Stimulated activated CD4-positive, alpha-beta T cell treated with anti-CD3 and anti-CD28 coated beads, TNF-alpha, amount 100 ng/mL, for 1 hour (primary cell): ENCODE measurements around the gene ZFYVE1.
"Not testable (repeated sequence)": the region's sequence is repeated elsewhere in the genome, so short reads cannot be mapped to it uniquely, and the experiment has no call there.

Experiments used
- DNase-seq, 3 donors: peaks; one replicate each; pipeline ENCODE4 v3.0.0-alpha.2; 2020; ENCODE audit warnings: low read depth in 3 of 3, low spot score in 1 of 3

Gene ZFYVE1

DNA sequence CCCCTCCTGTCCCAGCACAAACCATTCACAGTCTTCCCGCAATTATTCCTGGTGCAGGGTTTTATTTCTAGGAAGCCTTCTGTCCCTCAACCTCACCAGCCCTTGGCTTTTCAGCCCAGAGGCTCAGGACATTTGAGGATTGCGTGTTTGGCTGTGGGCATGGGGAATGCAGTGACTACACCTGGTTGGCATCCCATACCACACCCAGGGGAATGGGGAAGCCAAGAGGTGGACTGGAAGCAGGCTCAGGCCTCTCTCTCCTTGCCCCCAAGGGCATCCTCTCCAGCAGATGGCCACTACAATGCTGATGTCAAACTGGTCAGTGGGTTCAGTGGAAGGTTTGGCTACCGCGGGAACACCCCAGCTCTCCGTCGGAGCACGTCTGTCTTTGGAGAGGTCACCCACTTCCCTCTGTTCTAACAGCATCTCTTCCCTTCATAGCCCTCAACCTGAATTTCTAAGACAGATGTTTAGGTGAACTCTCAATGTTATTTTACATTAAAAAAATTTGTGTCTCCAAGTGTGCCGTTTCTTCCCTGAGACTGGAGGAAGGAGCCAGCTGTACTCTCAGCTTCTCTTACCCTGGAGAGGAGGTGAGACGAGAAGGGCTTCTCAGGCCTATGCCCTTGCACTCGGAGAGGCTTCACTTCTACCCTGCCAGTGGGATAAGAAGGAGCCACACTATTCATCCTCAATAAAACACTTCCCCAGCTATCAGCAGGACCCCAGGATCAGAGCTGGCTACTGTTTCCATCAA lies 65.1 kb downstream of the ZFYVE1 start:
- no peak for DNase-seq

DNA sequence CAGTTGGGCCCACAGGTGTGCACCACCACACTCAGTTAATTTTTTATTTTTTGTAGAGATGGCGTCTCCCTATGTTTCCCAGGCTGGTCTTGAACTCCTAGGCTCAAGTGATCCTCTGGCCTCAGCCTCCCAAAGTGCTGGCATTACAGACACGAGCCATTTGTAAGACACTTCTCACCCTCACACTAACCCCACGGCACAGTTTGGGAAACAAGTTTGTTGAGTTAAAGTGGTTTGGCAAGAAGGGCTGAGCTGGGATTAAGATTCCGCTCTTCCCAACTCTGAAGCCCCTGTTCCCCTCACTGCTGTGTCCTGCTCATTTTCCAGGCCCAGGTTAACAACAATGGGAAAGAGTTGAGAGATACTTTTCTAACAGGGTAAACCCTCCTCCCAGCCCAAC lies 65.9 kb downstream of the ZFYVE1 start:
- DNase-seq = not testable (repeated sequence)

DNA sequence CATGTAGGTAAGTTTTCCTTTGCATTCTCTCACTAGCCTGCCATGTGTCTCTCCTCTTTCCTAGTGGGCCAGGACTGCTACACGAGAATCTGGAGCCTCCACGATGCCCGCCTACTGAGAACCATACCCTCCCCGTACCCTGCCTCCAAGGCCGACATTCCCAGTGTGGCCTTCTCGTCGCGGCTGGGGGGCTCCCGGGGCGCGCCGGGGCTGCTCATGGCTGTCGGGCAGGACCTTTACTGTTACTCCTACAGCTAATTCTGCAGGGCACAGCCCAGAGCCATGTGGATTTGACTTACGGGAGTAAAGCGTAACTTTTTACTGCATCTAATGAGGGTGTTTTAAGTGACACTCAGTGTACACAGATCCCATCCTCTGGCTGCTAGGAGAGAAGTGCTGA lies 68.4 kb downstream of the ZFYVE1 start:
- DNase-seq = no peak

DNA sequence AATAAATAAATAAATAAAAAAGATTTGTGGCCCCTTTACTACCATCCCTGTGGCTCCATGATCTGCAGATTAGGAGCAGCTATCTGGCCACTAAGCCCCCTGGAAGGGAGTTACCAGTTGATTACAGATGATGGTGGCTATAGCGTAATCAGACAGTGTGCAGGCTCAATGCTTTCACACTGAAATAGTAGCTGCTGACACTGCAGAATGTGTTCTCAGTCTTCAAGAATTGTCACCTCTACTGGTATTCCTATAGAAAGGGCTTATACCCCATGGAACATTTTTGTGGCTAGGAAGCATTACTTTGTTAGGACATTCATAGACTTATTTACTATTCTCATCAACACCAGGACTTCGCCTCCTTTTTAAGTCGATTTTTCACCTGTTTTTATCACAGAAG lies 69.7 kb downstream of the ZFYVE1 start:
- DNase-seq = no peak

DNA sequence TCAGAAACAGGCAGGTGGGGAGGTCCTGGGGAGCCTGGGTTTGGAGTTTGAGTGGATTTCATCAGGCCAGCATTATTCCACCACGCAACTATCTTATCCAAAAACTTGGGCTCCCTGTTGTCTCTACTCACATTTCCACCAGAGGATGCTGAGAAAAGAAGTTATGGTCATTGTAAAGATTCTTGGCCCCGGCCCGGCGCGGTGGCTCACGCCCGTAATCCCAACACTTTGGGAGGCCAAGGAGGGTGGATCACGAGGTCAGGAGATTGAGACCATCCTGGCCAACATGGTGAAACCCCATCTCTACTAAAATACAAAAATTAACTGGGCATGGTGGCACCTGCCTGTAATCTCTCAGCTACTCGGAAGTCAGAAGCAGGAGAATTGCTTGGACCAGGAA lies 70.2 kb downstream of the ZFYVE1 start:
- not testable (repeated sequence) for DNase-seq

DNA sequence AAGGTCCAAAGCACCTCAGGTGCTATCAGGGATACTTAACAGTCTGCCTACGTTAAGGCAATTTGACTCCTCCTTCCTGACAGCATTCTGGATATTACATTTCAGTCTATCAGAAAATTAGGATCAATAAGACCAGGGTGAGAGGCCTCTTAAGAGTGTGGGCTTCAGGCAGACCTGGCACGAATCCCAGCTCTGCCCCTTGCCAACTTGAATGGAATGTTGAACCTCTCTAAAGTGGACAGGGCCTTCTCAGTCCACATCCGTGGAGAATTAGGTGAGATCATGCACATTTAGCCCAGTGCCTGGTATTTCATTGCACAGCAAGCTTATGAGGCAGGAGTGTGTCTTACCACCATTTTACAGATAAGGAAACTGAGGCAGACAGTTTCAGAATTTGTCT lies 74.7 kb downstream of the ZFYVE1 start:
- no peak for DNase-seq

DNA sequence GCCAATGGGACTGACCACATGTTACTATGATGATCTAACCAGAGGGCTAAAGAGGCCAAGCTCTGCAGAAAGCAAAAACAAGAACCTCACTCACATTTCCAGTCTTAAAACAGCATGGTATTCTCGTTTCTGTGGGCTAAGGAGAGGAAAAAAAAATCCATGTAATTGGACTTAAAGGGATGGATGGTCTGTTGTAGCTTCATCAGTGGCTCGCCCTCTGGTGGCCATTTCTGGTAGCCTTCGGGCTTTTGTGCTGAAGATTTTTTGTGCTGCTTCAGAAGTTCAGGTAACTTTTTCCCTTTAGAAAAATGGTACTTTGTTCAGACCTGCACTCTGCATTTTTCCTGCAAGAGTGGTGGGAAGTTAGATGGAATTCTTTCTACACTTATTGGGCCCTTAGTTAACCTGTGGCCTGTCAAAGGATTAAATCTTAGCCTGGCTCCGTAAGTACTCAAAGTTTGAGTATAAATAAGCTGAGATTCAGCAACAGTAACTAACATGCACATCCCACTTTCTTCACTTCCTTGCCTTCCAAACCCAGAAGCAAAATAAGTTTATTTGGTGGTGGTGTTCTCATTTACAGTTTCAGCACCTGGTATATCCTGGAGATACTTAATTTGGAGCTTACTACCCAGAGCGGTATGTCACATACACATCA lies 78.3 kb downstream of the ZFYVE1 start:
- DNase-seq = peak in 2 of 3 donors; percentile 19 to 50

DNA sequence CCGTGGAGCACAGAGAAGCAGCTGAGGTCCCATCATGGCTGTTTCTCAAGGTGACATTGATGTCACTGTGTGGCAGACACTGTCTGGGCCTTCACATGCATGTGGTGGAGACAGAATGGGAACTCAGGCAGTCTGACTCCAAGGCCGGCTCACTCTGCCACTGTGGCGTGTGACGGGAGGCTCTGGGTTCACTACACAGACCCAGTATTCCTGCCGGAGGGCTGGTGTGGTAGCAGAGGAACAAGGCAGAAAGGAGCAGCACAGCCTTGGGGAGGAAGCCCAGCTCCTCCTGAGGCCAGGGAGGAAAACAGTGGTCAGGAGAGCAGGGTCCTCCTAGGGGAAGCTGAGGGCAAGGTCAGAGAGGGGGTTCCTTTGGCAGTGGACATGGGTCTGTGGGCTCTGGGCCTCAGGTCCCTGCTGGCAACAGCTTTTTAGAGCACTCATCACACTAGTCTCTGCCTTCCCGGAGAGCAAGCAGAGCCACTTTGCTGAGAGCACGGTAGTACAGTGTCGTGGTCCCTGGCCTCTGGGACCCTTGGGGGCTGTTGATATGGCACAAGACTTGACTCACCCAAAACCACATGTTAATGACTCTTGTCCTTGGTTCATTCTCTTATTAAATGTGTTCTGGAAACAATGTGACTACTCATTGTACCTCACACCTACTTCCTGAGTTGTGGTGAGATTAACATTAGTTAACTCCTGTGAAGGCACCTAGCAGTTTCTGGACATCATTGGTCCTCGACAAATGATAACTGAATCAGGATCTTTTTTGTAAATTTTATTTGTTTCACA lies 79.3 kb downstream of the ZFYVE1 start:
- no peak for DNase-seq

DNA sequence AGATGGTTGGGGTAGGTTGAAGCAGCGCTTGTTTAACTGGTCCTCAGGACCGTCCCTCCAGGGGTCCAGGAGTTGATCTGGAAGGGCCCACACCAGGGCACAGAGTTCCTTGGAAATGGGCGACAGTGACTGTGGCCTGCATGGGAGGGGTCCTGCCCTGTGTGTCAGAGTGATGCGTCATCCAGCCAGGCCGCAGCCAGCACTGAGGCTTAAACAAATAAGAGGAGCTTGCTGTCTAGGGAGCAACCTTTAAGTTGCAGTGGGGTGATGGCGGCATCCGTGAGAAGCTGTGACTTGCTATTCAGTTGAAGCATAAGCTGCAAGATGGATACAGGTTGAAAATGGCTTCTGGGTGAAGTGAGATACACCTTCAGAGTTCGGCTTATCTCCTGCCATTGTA lies 80.4 kb downstream of the ZFYVE1 start:
- DNase-seq = no peak

DNA sequence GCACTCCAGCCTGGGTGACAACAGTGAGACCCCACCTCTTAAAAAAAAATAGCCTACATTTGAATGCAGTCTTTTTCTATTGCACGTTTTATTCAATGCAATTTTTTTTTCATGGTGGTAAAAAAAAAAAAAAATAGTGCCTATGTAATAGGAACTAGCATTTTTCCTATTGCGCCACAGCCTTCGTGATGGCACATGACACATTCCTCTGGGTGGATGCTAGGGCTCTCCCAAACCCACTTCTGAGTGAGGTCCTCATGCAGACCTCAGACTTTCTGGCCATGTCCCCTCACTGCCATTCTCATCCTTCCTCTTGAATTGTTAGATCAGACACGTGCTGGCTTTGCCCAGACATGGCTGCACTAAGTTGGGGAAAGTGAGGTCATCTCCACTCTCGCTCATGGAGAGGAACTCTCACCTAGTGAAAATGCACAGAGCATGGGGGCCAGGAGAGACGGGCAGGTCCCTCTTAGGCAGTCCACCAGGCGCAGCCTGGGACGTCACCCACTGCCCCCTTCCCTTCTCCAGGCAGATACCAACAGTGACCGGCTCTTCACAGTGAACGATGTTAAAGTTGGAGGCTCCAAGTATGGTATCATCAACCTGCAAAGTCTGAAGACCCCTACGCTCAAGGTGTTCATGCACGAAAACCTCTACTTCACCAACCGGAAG lies 81.4 kb downstream of the ZFYVE1 start:
- DNase-seq = no peak

DNA sequence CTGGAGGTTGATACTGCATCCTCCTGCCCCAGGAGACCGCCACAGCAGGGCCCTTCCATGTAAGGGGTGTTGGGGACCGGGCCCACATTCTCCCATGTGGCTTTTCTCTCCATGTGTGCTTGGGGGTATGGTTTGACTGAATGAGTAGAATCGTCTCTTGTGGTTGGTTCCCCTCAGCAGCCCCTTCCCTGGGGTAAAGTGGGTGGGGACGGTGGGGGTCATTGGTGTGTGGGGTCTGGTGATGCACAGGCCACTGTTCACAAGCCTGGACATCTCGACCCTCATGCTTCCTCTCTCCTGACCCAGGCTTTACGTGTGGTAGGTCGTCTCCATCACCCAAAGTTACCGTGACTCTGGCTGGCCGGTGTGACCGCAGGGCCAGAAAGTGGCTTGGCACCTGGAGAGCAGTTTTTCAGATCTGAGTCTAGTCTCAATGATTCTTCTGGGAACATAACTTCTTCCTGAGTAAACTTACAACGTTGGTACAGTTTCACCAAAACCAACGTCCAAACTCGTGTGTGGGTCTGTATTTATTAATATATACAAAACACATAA lies 83.0 kb downstream of the ZFYVE1 start:
- no peak for DNase-seq

DNA sequence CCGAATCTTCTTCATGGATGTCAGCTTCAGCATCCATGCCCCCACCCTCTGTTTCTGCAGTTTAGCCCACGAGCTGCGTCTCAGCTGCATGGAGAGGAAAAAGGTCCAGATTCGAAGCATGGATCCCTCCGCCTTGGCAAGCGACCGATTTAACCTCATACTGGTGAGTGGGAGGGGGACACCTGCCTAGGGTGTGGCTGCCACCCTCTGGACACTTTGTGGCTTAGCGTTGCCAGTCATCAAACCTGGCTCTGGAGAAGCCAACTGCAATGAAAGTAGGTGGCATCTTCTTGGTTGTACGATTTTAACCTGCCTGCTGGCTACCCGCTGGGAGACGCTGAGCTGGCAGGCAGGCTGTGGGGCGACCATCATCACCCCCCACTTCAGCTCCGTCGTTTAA lies 84.0 kb downstream of the ZFYVE1 start:
- DNase-seq = no peak

DNA sequence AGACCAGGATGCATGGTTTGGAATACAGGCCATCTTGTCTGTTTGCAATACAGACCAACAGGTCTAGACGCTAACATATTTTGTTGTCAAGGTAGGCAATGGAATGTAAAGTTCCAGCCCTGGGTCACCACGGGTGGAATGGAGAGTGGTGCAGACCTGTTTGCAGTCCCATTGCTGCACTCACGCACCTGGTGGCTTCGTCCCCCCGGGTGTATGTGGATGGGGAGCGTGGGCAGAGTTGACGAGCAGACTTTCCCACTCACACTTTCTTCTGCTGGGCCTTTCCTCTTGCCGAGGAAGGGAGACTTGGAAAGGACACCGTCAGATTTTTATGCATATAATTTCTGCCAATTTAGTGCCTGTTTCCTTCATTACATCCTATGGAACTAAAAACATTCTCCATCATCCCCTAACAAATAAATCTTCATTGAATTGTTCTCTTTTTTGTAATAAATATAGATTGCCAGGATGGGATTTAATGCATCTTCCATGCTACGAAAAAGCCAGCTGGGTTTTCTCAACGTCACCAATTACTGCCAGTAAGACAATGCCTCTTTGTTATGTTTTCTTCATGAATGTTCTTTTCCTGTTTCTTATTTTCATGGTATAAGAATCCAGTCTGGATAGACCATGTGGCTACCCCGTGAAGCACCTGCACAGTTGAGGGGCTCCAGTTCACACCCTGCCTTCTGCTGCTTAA lies 85.5 kb downstream of the ZFYVE1 start:
- no peak for DNase-seq

DNA sequence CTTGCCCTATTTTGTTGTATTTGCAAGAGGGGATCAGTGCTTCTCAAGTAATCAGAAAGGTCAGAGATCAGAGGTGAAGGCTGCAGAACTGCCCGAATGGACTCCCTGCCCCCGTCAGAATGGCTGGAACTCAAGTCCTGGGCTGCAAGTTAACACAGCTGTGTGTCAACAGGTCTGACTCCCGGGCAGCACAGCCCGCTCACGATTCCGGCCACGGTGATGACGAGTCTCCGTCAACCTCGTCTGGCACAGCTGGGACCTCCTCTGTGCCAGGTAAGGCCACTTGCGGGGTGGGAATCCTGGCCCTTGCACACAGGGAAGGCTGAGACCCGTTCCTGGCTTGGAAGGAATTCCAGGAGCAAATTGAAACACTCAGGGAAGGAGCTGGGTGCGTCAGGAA lies 87.3 kb downstream of the ZFYVE1 start:
- DNase-seq = no peak

DNA sequence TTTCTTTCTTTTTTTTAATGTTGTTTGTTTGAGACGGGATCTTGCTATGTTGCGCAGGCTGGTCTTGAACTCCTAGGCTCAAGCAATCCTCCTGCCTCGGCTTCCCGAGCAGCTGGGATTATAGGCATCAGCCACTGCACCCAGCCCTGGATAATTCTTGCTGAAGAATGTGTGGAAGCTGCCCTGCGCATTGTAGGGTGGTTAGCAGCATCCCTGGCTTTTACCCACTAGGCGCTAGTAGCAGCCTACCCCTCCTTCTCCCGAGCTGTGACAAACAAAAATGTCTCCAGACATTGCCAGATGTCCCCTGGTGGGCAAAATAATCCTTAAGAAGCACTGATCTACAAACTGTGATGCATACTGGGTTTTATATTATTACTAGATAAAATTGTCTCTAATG lies 94.0 kb downstream of the ZFYVE1 start:
- no peak for DNase-seq

DNA sequence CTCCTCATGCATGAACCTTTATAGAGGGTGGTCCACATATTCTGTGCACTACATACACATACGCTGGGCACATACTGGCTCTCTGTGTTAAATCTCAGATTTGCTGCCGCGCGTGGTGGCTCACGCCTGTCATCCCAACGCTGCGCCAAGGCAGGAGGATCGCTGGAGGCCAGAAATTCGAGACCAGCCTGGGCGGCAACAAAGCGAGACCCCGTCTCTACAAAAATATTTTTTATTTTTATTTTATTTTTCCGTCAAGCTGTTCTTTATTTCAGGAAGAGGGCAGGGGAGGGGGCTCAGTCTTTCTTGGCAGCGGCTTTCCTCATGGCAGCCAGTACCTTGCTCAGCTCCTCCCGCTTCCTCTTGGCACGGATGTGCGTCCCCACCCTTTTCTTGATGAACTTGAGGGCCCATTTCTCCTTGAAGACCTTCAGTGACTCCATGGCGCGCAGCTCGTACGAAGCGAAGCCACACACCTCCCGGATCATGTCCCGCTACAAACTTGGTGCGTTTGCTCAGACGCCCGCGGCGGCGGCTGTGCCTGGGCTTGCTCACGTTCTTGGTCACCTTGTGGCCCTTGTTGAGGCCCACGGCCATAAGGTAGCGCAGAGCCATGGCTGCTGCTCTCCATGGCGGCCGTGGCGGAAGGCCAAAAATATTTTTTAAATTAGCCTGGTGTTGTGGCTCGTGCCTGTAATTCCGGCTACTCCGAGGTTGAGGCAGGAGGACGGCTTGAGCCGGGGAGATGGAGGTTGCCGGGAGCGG lies 97.4 kb downstream of the ZFYVE1 start:
- no peak for DNase-seq

DNA sequence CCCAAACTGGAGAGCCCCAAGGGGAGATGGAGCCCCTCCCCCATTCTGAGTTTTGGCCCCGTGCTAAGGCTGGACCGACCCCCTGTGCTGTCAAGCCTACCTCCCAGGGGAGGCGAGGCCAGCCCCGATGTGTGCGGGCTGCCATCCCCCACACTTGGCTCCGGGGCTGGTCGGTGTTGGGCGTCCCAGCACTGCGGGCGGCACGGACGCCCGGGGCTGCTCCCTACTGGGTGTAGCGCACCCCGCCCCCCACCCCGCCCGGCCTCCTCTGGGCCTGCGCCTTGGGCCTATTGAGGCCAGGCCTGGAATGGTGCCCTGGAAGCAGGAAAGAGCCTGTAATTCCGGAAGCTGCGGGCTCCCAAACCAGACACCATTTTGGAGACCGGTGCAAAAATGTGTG lies 98.0 kb downstream of the ZFYVE1 start:
- no peak for DNase-seq

DNA sequence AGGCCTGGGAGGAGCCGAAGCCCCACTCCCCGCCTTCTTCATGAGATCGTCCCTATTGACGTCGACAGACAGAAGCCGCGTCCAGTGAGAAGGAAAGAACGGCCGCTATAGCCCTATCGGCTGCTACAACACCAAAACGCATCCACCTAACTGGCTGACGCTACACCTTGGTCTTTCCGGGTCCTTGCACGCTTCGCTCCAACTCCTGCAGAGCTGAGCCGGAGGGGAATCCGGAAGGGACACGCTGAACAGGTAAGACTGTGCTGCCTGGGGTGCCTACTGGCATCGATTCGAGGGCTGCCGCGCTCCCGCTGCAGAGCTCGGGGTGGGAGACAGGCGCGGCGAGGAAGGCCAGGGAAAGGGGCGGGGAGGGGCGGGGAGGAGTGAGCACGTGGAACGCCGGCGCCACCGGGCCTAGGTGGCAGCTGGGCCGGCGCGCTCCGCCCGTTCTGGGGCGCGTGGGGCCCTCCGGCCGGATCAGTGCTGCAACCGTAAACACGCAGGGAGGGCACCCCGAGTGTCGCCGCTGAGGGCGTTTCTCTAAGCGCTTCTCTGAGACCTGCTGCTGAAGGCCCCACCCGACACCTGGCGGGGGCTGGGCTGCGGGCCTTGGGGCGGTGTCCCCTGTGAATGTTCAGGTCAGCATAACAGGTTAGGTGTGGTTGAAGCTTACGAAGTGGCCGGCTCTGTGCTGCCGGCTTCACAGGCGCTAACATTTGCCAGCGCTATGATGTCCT lies 100.4 kb downstream of the ZFYVE1 start, which contains the start of gene DCAF4:
TSS of gene DCAF4 (plus strand) at position 173 of the 737 bp plus-strand sequence. CDS start 11,515 bp downstream, outside the sequence.
- peak in 2 of 3 donors; percentile 86 to 87 for DNase-seq

DNA sequence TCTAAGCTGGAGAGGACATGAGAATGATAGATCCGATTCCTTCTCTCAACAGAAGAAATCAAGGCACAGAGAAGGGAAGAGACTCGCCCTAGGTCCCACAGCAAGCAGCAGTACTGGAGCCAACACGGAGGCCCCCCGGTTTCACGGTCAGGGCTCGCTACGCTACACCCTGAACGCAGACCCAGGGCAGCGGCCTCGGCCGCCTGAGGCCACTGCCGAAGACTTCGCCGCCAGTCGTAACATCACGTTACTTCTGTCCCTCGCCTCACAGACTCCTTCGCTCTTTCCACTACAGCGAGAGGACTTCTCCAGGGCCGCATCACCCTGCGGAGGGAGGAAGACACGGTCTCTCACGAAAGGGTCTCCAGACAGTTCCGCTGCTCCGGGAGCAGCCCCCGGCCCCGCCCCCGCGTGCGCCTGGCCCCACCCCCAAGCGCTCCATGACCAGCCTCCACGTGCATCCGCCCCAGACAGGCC lies 101.1 kb downstream of the ZFYVE1 start:
- DNase-seq = peak in 1 of 3 donors; percentile 84
